Type B pancreatic cell (in vitro differentiated cells): ENCODE data around the gene TIGD1. TPM values are rescaled to one million over a fixed set of nuclear protein-coding genes. Genes with fewer than 3 reads are reported as not detected.

Experiments
- DNase-seq: peaks from one replicate; pipeline ENCODE4 v3.0.0; 2021; ENCODE audit warnings: mixed read lengths; ENCODE audit not compliant: unreplicated experiment; ENCODE audit errors: extremely low spot score
- H3K27ac Mint-ChIP-seq: 2 replicates; pipeline ENCODE4 v1.8.0; 2021; ENCODE audit warnings: mild to moderate bottlenecking, mixed read lengths
- H3K27me3 Mint-ChIP-seq: 2 replicates; pipeline ENCODE4 v1.8.0; 2021; ENCODE audit warnings: mixed read lengths
- H3K36me3 Mint-ChIP-seq: 2 replicates; pipeline ENCODE4 v1.8.0; 2021; ENCODE audit warnings: mixed read lengths
- H3K4me1 Mint-ChIP-seq: one replicate; pipeline ENCODE4 v1.8.0; 2021; ENCODE audit warnings: mixed read lengths; ENCODE audit not compliant: unreplicated experiment
- H3K4me3 Mint-ChIP-seq: 2 replicates; pipeline ENCODE4 v1.8.0; 2021; ENCODE audit warnings: mild to moderate bottlenecking, mixed read lengths
- H3K9me3 Mint-ChIP-seq: 2 replicates; pipeline ENCODE4 v1.8.0; 2021; ENCODE audit warnings: mixed read lengths
- total RNA-seq: library from RNA; stranded (reverse); gene quantifications from 2 replicates; pipeline ENCODE4 v1.2.1, GENCODE V29; 2021; ENCODE audit warnings: low replicate concordance
- TF ChIP-seq, protein P1 (sequence below): fragments of 200-600 bp; sonication (generic); conservative IDR thresholded peaks from 2 replicates; pipeline ENCODE4 v1.5.0; 2021; ENCODE audit warnings: antibody characterized with exemption, mild to moderate bottlenecking

Gene TIGD1
- total RNA-seq, 1 donor from 2014 or later, result 10.8 TPM

DNA sequence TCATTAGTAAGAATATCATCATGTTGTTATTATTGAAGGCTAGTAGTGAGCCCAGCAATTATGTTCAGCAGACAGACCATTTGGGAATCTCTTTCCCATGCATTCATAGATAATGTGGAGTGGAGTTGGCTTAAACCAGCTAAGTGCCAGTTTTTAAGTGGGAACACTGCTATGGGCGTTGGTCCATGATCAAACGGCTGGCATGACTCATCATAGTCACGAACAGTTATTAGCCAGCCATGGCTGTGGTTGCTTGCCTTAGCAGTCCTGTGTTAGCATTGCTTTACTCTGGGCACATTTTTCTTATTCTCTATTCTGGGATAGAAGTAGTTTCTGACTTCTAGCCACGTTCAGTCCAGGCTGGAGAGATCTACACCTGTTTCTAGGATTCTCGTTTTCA lies 17.8 kb upstream of the TIGD1 start:
- Mint-ChIP-seq H3K9me3 (no peaks in the 10 kb centered on the region), H3K36me3 (peaks cover 53% of the 10 kb centered on the region)

DNA sequence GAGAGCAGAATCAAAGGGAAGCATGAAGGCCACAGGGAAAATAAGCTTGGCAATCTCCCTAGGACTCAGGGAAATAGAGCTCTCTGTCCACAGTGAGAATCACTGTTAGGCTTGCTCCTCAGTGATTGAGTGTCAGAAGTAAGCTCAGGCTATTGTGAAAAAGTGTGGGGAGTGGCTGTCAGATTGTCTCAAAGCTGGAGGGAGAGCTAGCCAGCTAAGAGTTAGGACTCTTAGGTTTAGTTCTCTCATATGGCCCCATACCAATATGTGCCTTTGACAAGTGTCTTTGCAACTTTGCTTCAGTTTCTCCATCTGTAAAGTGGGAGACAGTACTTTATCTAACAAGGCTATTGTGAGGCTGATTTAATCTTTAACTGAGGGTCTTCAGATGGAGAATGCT lies 17.4 kb upstream of the TIGD1 start:
- Mint-ChIP-seq H3K4me1 (no peaks in the 10 kb centered on the region), H3K9me3 (no peaks in the 10 kb centered on the region), H3K36me3 (peaks cover 53% of the 10 kb centered on the region), H3K27me3 (no peaks in the 10 kb centered on the region), H3K27ac (no peak overlapping the region), H3K4me3 (no peak overlapping the region)
- no peak for DNase-seq
- TF ChIP-seq, protein P1, sequence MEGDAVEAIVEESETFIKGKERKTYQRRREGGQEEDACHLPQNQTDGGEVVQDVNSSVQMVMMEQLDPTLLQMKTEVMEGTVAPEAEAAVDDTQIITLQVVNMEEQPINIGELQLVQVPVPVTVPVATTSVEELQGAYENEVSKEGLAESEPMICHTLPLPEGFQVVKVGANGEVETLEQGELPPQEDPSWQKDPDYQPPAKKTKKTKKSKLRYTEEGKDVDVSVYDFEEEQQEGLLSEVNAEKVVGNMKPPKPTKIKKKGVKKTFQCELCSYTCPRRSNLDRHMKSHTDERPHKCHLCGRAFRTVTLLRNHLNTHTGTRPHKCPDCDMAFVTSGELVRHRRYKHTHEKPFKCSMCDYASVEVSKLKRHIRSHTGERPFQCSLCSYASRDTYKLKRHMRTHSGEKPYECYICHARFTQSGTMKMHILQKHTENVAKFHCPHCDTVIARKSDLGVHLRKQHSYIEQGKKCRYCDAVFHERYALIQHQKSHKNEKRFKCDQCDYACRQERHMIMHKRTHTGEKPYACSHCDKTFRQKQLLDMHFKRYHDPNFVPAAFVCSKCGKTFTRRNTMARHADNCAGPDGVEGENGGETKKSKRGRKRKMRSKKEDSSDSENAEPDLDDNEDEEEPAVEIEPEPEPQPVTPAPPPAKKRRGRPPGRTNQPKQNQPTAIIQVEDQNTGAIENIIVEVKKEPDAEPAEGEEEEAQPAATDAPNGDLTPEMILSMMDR, result no peak

More for the DNA sequence above, 17.8 kb upstream of the TIGD1 start:
- Mint-ChIP-seq H3K27ac (no peak overlapping the region), H3K4me1 (no peaks in the 10 kb centered on the region), H3K4me3 (no peak overlapping the region), H3K27me3 (no peaks in the 10 kb centered on the region)
- TF ChIP-seq, protein P1, result no peak
- DNase-seq, result no peak

DNA sequence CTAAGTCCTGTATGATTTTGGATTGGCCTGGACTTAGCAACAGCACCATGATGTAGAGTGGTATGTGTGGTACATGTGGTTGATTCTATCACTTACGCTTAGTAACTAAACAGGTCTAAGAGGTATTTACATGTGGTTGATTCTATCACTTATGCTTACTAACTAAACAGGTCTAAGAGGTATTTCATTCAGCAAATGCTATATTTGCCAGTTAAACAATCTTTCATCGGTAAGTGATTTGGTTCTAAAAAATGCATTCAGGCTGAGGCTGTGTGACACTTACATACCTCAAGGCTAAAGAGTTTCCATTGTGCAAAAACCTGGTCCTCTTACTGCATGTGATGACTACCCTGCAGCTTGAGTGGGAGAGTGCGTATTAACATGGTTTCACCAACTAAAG lies 13.2 kb upstream of the TIGD1 start:
- Mint-ChIP-seq H3K36me3 (peaks cover 40% of the 10 kb centered on the region), H3K4me3 (no peak overlapping the region), H3K27ac (no peak overlapping the region), H3K4me1 (no peaks in the 10 kb centered on the region), H3K27me3 (no peaks in the 10 kb centered on the region), H3K9me3 (no peaks in the 10 kb centered on the region)
- TF ChIP-seq, protein P1, result no peak
- DNase-seq, result no peak

GRCh38 chr2:232562515-232563151 lies 12.3 kb upstream of the TIGD1 start:
- Mint-ChIP-seq H3K9me3 (no peaks in the 10 kb centered on the region), H3K4me1 (no peaks in the 10 kb centered on the region), H3K27ac (no peak overlapping the region), H3K4me3 (no peak overlapping the region), H3K36me3 (peaks cover 37% of the 10 kb centered on the region), H3K27me3 (no peaks in the 10 kb centered on the region)
- TF ChIP-seq, protein P1, result no peak
- no peak for DNase-seq

GRCh38 chr2:232556426-232556825 lies 6.1 kb upstream of the TIGD1 start:
- H3K27ac Mint-ChIP-seq, result no peak overlapping the region
- TF ChIP-seq, protein P1, result no peak
- H3K27me3 Mint-ChIP-seq, result no peaks in the 10 kb centered on the region
- peaks cover 33% of the 10 kb centered on the region for H3K36me3 Mint-ChIP-seq
- no peaks in the 10 kb centered on the region for H3K9me3 Mint-ChIP-seq
- peaks cover 10% of the 10 kb centered on the region for H3K4me1 Mint-ChIP-seq
- no peak overlapping the region for H3K4me3 Mint-ChIP-seq
- no peak for DNase-seq
